Smooth muscle cell (in vitro differentiated cells): ENCODE results near the gene ZNF134. TPM values are rescaled to one million over a fixed set of nuclear protein-coding genes. Genes with fewer than 3 reads are reported as not detected.

Experiments used
- DNase-seq: peaks from one replicate; lab custom pipeline; 2025; ENCODE audit not compliant: unreplicated experiment; lab: John Stamatoyannopoulos, UW
- H2AFZ ChIP-seq: fragments of 200-600 bp; sonication (generic); 2 replicates; pipeline ENCODE4 v1.6.0; 2016; ENCODE audit warnings: antibody characterized with exemption, low read depth, mild to moderate bottlenecking
- H3F3A ChIP-seq: fragments of 200-600 bp; sonication (generic); 2 replicates; pipeline ENCODE4 v1.6.0; 2017; ENCODE audit warnings: antibody characterized with exemption, low read depth
- H3K27ac ChIP-seq: fragments of 200-600 bp; sonication (generic); 2 replicates; pipeline ENCODE4 v1.5.1; 2016; ENCODE audit warnings: low read depth, mild to moderate bottlenecking
- H3K27me3 ChIP-seq: fragments of 200-600 bp; sonication (generic); 2 replicates; pipeline ENCODE4 v1.6.1; 2016; ENCODE audit warnings: low read depth, mild to moderate bottlenecking
- H3K36me3 ChIP-seq: fragments of 200-600 bp; sonication (generic); 2 replicates; pipeline ENCODE4 v1.5.1; 2016; ENCODE audit warnings: low read depth
- H3K4me1 ChIP-seq: fragments of 200-600 bp; sonication (generic); 2 replicates; pipeline ENCODE4 v1.5.1; 2016; ENCODE audit warnings: low read depth
- H3K4me2 ChIP-seq: fragments of 200-600 bp; sonication (generic); 2 replicates; pipeline ENCODE4 v1.6.0; 2016; ENCODE audit warnings: mild to moderate bottlenecking
- H3K4me3 ChIP-seq: fragments of 200-600 bp; sonication (generic); 2 replicates; pipeline ENCODE4 v1.5.1; 2016; ENCODE audit warnings: mild to moderate bottlenecking
- H3K79me2 ChIP-seq: fragments of 200-600 bp; sonication (generic); 2 replicates; pipeline ENCODE4 v1.6.0; 2016; ENCODE audit warnings: low read depth, mild to moderate bottlenecking
- H3K9ac ChIP-seq: fragments of 200-600 bp; sonication (generic); 2 replicates; pipeline ENCODE4 v1.6.0; 2016; ENCODE audit warnings: low read depth
- H3K9me3 ChIP-seq: fragments of 200-600 bp; sonication (generic); replicated peaks from 2 replicates; pipeline ENCODE4 v1.5.1; 2016; ENCODE audit warnings: low read depth
- H4K20me1 ChIP-seq: fragments of 200-600 bp; sonication (generic); 2 replicates; pipeline ENCODE4 v1.6.0; 2016; ENCODE audit warnings: low read depth
- CTCF ChIP-seq: fragments of 200-600 bp; sonication (generic); IDR thresholded peaks from 2 replicates; pipeline ENCODE4 v1.5.1; 2017; ENCODE audit warnings: borderline replicate concordance, mild to moderate bottlenecking, antibody characterized with exemption; ENCODE audit not compliant: insufficient read depth, poor library complexity, severe bottlenecking
- WGBS: methylation state at CpG from one replicate; pipeline ENCODE4 v1.1.7; 2016; ENCODE audit warnings: low lambda C conversion rate; 5-methylcytosine and 5-hydroxymethylcytosine counted together
- polyA plus RNA-seq: library from polyadenylated mRNA; unstranded; fragments of >200 nt; fragmentation: Nextera tagmentation; extraction: Ambion mirVana; gene quantifications from 2 replicates; pipeline ENCODE4 v1.2.1, GENCODE V29; 2016
- total RNA-seq: library from RNA; depleted of rRNA; stranded (reverse); fragments of >200 nt; gene quantifications from 2 replicates; pipeline ENCODE4 v1.2.3, GENCODE V29; 2014

ZNF134 gene
- total RNA-seq (25.8 and 27.6 TPM in 2 replicates), polyA plus RNA-seq (7.0 and 9.0 TPM in 2 replicates)

DNA sequence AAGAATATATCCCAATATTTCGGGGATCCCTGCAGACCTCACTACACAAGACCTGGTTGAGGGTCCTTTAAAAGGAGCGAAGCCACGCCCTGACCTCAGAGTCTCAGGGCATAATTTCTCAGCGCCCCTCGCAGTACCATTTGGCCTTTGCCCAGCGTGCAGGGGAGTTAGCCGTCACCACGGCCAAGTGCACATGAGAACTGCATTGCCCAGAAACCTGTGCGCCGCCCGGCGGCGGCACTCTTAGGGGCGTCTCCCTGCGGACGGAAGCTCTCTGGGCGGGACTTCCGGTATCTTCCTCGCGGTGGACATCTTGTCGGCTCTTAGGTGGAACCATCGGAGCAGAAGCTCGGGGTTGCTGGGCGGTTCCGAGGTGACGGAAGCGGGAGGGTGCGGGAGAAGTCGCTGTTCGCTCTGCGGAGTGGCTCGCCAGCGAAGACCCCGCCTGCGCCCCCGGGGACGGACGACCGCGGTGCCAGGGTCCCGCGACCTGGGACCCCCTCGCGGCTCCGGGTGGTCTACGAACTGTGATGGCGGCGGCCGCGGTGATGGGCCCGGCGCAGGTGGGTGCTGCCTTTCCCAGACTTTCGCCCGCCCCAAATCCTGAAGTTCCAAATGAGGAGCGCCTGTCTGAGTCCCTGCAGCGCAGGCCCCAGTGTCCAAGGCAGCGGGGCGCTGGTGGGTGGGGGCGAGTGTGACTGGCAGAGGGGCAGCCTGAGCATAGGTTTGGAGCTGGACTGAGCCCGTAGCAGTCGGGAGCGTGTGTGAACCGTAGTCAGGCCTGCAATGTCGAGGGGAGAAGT is at the start of gene ZNF134:
Gene ZNF134, plus strand, starts transcription at position 302 of the 803 bp plus-strand sequence. CDS start 5,227 bp downstream, outside the sequence.
- TF ChIP-seq CTCF, result no peak
- Histone ChIP-seq H3K4me1 (no peaks in the 10 kb centered on the region), H3K79me2 (peaks cover 48% of the 10 kb centered on the region), H3F3A (no peaks in the 10 kb centered on the region), H3K27me3 (no peaks in the 10 kb centered on the region), H4K20me1 (no peaks in the 10 kb centered on the region), H3K9me3 (peaks cover 15% of the 10 kb centered on the region), H3K36me3 (peaks cover 21% of the 10 kb centered on the region), H3K9ac (peak within 1 kb of the TSS; percentile 87), H3K27ac (peak within 1 kb of the TSS; percentile 17), H3K4me2 (peak within 1 kb of the TSS; percentile 95), H3K4me3 (peak within 1 kb of the TSS; percentile 98), H2AFZ (peak within 1 kb of the TSS; percentile 97)
- peak; percentile 43 for DNase-seq
- WGBS, result 2% methylated on average over 60 of the region's 64 CpGs

- Histone ChIP-seq H3K4me2 (no peak overlapping the region), H3K9ac (no peak overlapping the region), H3K4me3 (no peak overlapping the region), H3K27ac (no peak overlapping the region), H3K27me3 (no peaks in the 10 kb centered on the region), H3K9me3 (peaks cover 43% of the 10 kb centered on the region), H3K36me3 (peaks cover 5% of the 10 kb centered on the region), H3K4me1 (no peaks in the 10 kb centered on the region), H2AFZ (no peak overlapping the region), H4K20me1 (no peaks in the 10 kb centered on the region), H3K79me2 (no peaks in the 10 kb centered on the region), H3F3A (no peaks in the 10 kb centered on the region)
- 63% methylated on average over 7 of the region's 7 CpGs for WGBS
- no peak for DNase-seq
- TF ChIP-seq CTCF, result no peak
These were observed 47.4 kb upstream of the ZNF134 start for GRCh38 chr19:57566396-57567265.

DNA sequence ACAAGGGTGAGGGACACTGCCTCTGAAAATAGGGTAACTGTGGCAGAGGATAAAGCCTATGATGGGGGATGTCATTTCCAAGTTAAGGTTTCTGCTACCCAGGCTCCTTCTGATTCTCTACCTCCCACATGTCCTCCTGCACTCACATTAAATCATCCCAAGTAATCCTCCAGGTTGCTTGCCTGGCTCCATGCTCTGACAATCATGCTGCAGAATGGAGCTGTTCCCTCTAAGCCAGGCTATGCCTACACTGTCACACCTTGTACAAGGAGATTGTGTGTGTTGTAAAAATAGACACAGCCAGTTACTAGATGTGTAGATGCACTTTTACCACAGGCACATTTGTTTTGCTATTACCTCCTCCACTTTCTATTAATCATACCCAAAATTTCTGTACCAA is 43.3 kb upstream of the ZNF134 start:
- H3F3A ChIP-seq, result no peaks in the 10 kb centered on the region

More for the DNA sequence above, 43.3 kb upstream of the ZNF134 start:
- no peak for DNase-seq
- H3K4me1 ChIP-seq, result no peaks in the 10 kb centered on the region
- H3K79me2 ChIP-seq, result no peaks in the 10 kb centered on the region
- no peak overlapping the region for H3K4me2 ChIP-seq
- no peak overlapping the region for H2AFZ ChIP-seq
- no peaks in the 10 kb centered on the region for H4K20me1 ChIP-seq
- H3K27ac ChIP-seq, result no peak overlapping the region
- no peak overlapping the region for H3K9ac ChIP-seq
- no peak overlapping the region for H3K4me3 ChIP-seq
- H3K36me3 ChIP-seq, result peaks cover 44% of the 10 kb centered on the region
- no peak for TF ChIP-seq CTCF
- no peaks in the 10 kb centered on the region for H3K27me3 ChIP-seq
- peaks cover 64% of the 10 kb centered on the region for H3K9me3 ChIP-seq
